Stromal cell of bone marrow (primary cell): Measurements from ENCODE around the gene LRCH4.
"Not testable (repeated sequence)": the region's sequence is repeated elsewhere in the genome, so short reads cannot be mapped to it uniquely, and the experiment has no call there.

Experiments
- DNase-seq: peaks from one replicate; pipeline ENCODE4 v3.0.0-alpha.2; 2012; ENCODE audit warnings: low read depth

LRCH4 gene

GRCh38 chr7:100544967-100545359 lies 41.0 kb downstream of the LRCH4 start:
- no peak for DNase-seq

- DNase-seq: no peak
These were observed 41.5 kb downstream of the LRCH4 start for GRCh38 chr7:100544386-100544785.

- DNase-seq: no peak
These were observed 42.3 kb downstream of the LRCH4 start for GRCh38 chr7:100543586-100543985.

GRCh38 chr7:100541309-100541708 lies 44.6 kb downstream of the LRCH4 start:
- DNase-seq: not testable (repeated sequence)

GRCh38 chr7:100540073-100540723 lies 45.7 kb downstream of the LRCH4 start:
- DNase-seq: no peak

GRCh38 chr7:100539436-100540006 lies 46.4 kb downstream of the LRCH4 start:
- no peak for DNase-seq

GRCh38 chr7:100538654-100539435 lies 47.1 kb downstream of the LRCH4 start, which contains the start of gene AGFG2:
Gene AGFG2 (plus strand): TSS chr7:100539203. CDS start chr7:100539347, 144 bp downstream.
- peak; percentile 100 for DNase-seq

- DNase-seq: no peak
These were observed 47.6 kb downstream of the LRCH4 start for GRCh38 chr7:100538348-100538653.

GRCh38 chr7:100536695-100537094 lies 49.2 kb downstream of the LRCH4 start:
- not testable (repeated sequence) for DNase-seq

GRCh38 chr7:100535982-100536381 lies 49.9 kb downstream of the LRCH4 start:
- not testable (repeated sequence) for DNase-seq

GRCh38 chr7:100532165-100533022 lies 53.5 kb downstream of the LRCH4 start:
- no peak for DNase-seq

- DNase-seq: not testable (repeated sequence)
These were observed 57.6 kb downstream of the LRCH4 start for GRCh38 chr7:100528108-100528866.
